Lower leg skin (tissue), 4 donors: ENCODE measurements around the gene CCDC120. TPM values are rescaled to one million over a fixed set of nuclear protein-coding genes. Genes with fewer than 3 reads are reported as not detected.

Experiments used
- DNase-seq, 2 donors: peaks; one replicate each; pipeline ENCODE4 v3.0.0-alpha.2; 2019; ENCODE audit warnings: low spot score in 2 of 2
- H3K4me3 ChIP-seq: fragments of 200-600 bp; sonication (generic); 2 replicates; pipeline ENCODE4 v1.5.1; 2017; ENCODE audit warnings: mild to moderate bottlenecking, low read depth; ENCODE audit not compliant: poor library complexity, severe bottlenecking
- CTCF ChIP-seq, 3 donors: fragments of 450-650 bp; IDR thresholded peaks; one replicate each; pipeline ENCODE4 v1.5.1; 2016; ENCODE audit warnings: antibody characterized with exemption in 3 of 3, mild to moderate bottlenecking in 3 of 3, moderate library complexity in 2 of 3
- POLR2A ChIP-seq, 2 donors: fragments of 450-650 bp; IDR thresholded peaks; one replicate each; pipeline ENCODE4 v1.6.1; 2016 to 2017; ENCODE audit warnings: antibody characterized with exemption in 2 of 2, mild to moderate bottlenecking in 1 of 2, moderate library complexity in 1 of 2
- WGBS, 2 donors: methylation state at CpG; one replicate each; pipeline ENCODE4 v1.1.5; 2018; 5-methylcytosine and 5-hydroxymethylcytosine counted together
- intact Hi-C: fragments of 100-400 bp; cut with DNase I; formaldehyde crosslinking; loops from one replicate; pipeline ENCODE4 v1.15.0; 2023; ENCODE audit warnings: low total_unique reads
- total RNA-seq, 4 donors: library from RNA; depleted of rRNA; stranded (reverse); fragments of >200 nt; gene quantifications; one replicate each; pipeline ENCODE4 v1.1.0, GENCODE V29; 2016

The CCDC120 gene
- total RNA-seq, 4 donors from 2014 or later = 33.7 to 51.9 (median 36.0) TPM

DNA sequence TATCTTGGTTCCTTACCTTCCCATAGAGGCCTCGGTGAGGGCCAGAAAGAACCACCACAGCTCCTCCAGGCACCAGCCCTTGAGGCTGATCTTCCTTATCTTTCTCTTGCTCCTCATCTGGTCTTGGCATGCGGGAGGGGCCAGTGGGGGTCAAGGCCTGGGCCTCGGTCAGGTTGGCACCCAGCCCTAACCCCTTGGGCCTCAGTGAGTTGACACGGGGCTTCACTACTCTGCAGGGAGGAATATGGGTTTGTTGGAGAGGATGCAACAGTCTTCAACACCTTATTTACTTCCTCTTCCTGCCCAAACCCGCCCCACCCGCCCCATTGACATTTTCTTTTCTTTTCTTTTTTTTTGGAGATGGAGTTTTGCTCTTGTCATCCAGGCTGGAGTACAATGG lies 58.8 kb downstream of the CCDC120 start:
- DNase-seq = no peak
- WGBS, 2 donors = 76 to 77% methylated on average over 5 to 6 of the region's 6 CpGs
- intact Hi-C loops = no loop called here
- TF ChIP-seq POLR2A (IDR thresholded peaks at IDR 0.05) = no peak
- TF ChIP-seq CTCF (IDR thresholded peaks at IDR 0.05) = no peak
- H3K4me3 ChIP-seq = no peak overlapping the region

Other genes with a start within 250 kb of the CCDC120 start
- gene ERAS, start 232.5 kb upstream of the CCDC120 start, total RNA-seq = not detected
- gene PCSK1N, start 223.4 kb upstream of the CCDC120 start, total RNA-seq = 10 to 100 TPM in 2 of 4 donors, 1 to 10 TPM in 2; 2.9 to 16.7 (median 8.5) TPM
- 10 to 100 TPM; 37.1 to 46.2 (median 42.2) TPM for gene TIMM17B, start 161.2 kb upstream of the CCDC120 start, total RNA-seq
- 10 to 100 TPM; 68.0 to 88.6 (median 73.6) TPM for gene PQBP1, start 161.1 kb upstream of the CCDC120 start, total RNA-seq
- 10 to 100 TPM; 14.0 to 27.9 (median 25.4) TPM for gene SLC35A2, start 147.4 kb upstream of the CCDC120 start, total RNA-seq
- 10 to 100 TPM in 1 of 4 donors, 1 to 10 TPM in 3; 5.2 to 10.3 (median 8.3) TPM for gene PIM2, start 140.0 kb upstream of the CCDC120 start, total RNA-seq
- 10 to 100 TPM; 47.2 to 66.8 (median 53.6) TPM for gene OTUD5, start 101.4 kb upstream of the CCDC120 start, total RNA-seq
- gene KCND1, start 87.2 kb upstream of the CCDC120 start, total RNA-seq = under 1 TPM; 0.08 to 0.72 (median 0.33) TPM
- 10 to 100 TPM; 30.0 to 43.7 (median 32.4) TPM for gene GRIPAP1, start 56.7 kb upstream of the CCDC120 start, total RNA-seq
- 10 to 100 TPM; 37.1 to 55.9 (median 53.6) TPM for gene TFE3, start 15.6 kb upstream of the CCDC120 start, total RNA-seq
- 10 to 100 TPM in 1 of 4 donors, 1 to 10 TPM in 3; 6.2 to 11.2 (median 7.7) TPM for gene PRAF2, start 15.0 kb downstream of the CCDC120 start, total RNA-seq
- gene WDR45, start 20.9 kb downstream of the CCDC120 start, total RNA-seq = 100 to 1,000 TPM in 1 of 4 donors, 10 to 100 TPM in 3; 84.4 to 102 (median 87.8) TPM
- 10 to 100 TPM; 36.2 to 43.6 (median 36.3) TPM for gene GPKOW, start 64.7 kb downstream of the CCDC120 start, total RNA-seq
- 10 to 100 TPM in 2 of 4 donors, 1 to 10 TPM in 2; 6.8 to 16.5 (median 10.3) TPM for gene MAGIX, start 103.8 kb downstream of the CCDC120 start, total RNA-seq
- gene PLP2, start 112.9 kb downstream of the CCDC120 start, total RNA-seq = 100 to 1,000 TPM; 126 to 132 (median 130) TPM
- gene PRICKLE3, start 127.4 kb downstream of the CCDC120 start, total RNA-seq = 10 to 100 TPM; 18.8 to 58.9 (median 33.4) TPM
- 1 to 10 TPM in 2 of 4 donors, under 1 TPM in 2; 0.88 to 4.8 (median 1.7) TPM for gene SYP, start 141.2 kb downstream of the CCDC120 start, total RNA-seq
- under 1 TPM in 3 of 4 donors, not detected in 1; 0.06 to 0.76 (median 0.15) TPM for gene CACNA1F, start 174.3 kb downstream of the CCDC120 start, total RNA-seq
- gene CCDC22, start 176.5 kb downstream of the CCDC120 start, total RNA-seq = 10 to 100 TPM; 18.1 to 29.7 (median 19.8) TPM
- gene FOXP3, start 205.7 kb downstream of the CCDC120 start, total RNA-seq = 1 to 10 TPM in 2 of 4 donors, under 1 TPM in 2; 0.69 to 1.1 (median 0.92) TPM
- gene PPP1R3F, start 210.8 kb downstream of the CCDC120 start, total RNA-seq = 10 to 100 TPM in 1 of 4 donors, 1 to 10 TPM in 3; 4.7 to 10.9 (median 5.6) TPM
- not detected for gene GAGE10, start 244.6 kb downstream of the CCDC120 start, total RNA-seq